Peyer's patch (tissue), 4 donors: ENCODE results near the gene FRS2.

Experiments
- CTCF ChIP-seq, 6 experiments: fragments of 450-650 bp in 4 of 6; fragments of 200-600 bp in 2 of 6; sonication (generic) in 1 of 6; IDR thresholded peaks; one replicate each; pipeline ENCODE4 v1.5.1; 2017 to 2019; ENCODE audit warnings: antibody characterized with exemption in 6 of 6, mild to moderate bottlenecking in 3 of 6, moderate library complexity in 1 of 6
- POLR2A ChIP-seq, 2 donors: fragments of 450-650 bp; IDR thresholded peaks; one replicate each; pipeline ENCODE4 v1.5.1; 2017; ENCODE audit warnings: antibody characterized with exemption in 2 of 2, mild to moderate bottlenecking in 2 of 2, moderate library complexity in 2 of 2

GRCh38 chr12:69468237-69469026, 1.8 kb upstream of the FRS2 start:
- TF ChIP-seq CTCF (IDR thresholded peaks at IDR 0.05) (no peak), POLR2A (IDR thresholded peaks at IDR 0.05) (no peak)
